Caco-2 (cell line): ENCODE data around the gene EFNA2. TPM values are rescaled to one million over a fixed set of nuclear protein-coding genes. Genes with fewer than 3 reads are reported as not detected.

Source experiments
- BruUV-seq: library from RNA; stranded (reverse); fragments of 400-500 nt; replicated peaks from 2 replicates; lab custom pipeline; 2021; lab: Mats Ljungman, UMichigan
- CTCF ChIA-PET: fragments of 300-600 bp; sonication (Branson Sonifier 250); formaldehyde crosslinking; loops from one replicate; lab custom pipeline; 2022; ENCODE audit warnings: antibody characterized with exemption; lab: Charles Lee
- POLR2A ChIA-PET: fragments of 300-600 bp; sonication (Branson Sonifier 250); formaldehyde crosslinking; loops from one replicate; lab custom pipeline; 2022; ENCODE audit warnings: antibody characterized with exemption; lab: Charles Lee
- DNase-seq, 2 experiments: peaks; one replicate each; pipeline versions ENCODE4 v3.0.0 to v3.0.0-alpha.2; 2020 to 2022
- H3K27me3 ChIP-seq: replicated peaks from 2 replicates; pipeline ENCODE4 v1.6.0; 2011; ENCODE audit warnings: low read length; ENCODE audit not compliant: control insufficient read depth, insufficient read depth
- H3K36me3 ChIP-seq: 2 replicates; pipeline ENCODE4 v1.5.1; 2011; ENCODE audit warnings: low read length; ENCODE audit not compliant: control insufficient read depth, insufficient read depth
- H3K4me1 ChIP-seq: fragments of 250-450 bp; sonication (Bioruptor Pico); 2 replicates; pipeline ENCODE4 v1.5.1; 2020; ENCODE audit warnings: mild to moderate bottlenecking
- H3K4me3 ChIP-seq: 2 replicates; pipeline ENCODE4 v1.5.1; 2011; ENCODE audit warnings: low read depth, mild to moderate bottlenecking, control low read depth, low read length
- H3K9me3 ChIP-seq: fragments of 250-450 bp; sonication (Bioruptor Pico); 2 replicates; pipeline ENCODE4 v1.5.1; 2020; ENCODE audit warnings: mild to moderate bottlenecking, moderate library complexity
- H3K27ac Mint-ChIP-seq: one replicate; pipeline ENCODE4 v1.8.0; 2022; ENCODE audit warnings: mixed read lengths; ENCODE audit not compliant: unreplicated experiment
- H3K27me3 Mint-ChIP-seq: one replicate; pipeline ENCODE4 v1.8.0; 2022; ENCODE audit warnings: mixed read lengths; ENCODE audit not compliant: insufficient read depth, unreplicated experiment
- H3K36me3 Mint-ChIP-seq: one replicate; pipeline ENCODE4 v1.8.0; 2022; ENCODE audit warnings: mild to moderate bottlenecking, mixed read lengths; ENCODE audit not compliant: insufficient read depth, unreplicated experiment
- H3K4me1 Mint-ChIP-seq: one replicate; pipeline ENCODE4 v1.8.0; 2022; ENCODE audit warnings: low read depth, mixed read lengths; ENCODE audit not compliant: unreplicated experiment
- H3K4me3 Mint-ChIP-seq: one replicate; pipeline ENCODE4 v1.8.0; 2022; ENCODE audit warnings: mild to moderate bottlenecking, moderate library complexity, mixed read lengths; ENCODE audit not compliant: unreplicated experiment
- H3K9me3 Mint-ChIP-seq: one replicate; pipeline ENCODE4 v1.8.0; 2022; ENCODE audit warnings: mixed read lengths; ENCODE audit not compliant: unreplicated experiment
- CTCF ChIP-seq, 2 experiments: fragments of 200-600 bp in 1 of 2; IDR thresholded peaks; 1 replicate in 1 of 2; 2 replicates in 1 of 2; pipeline versions ENCODE4 v1.5.1 to v1.8.0; 2011 to 2022; ENCODE audit warnings: antibody characterized with exemption in 1 of 2, control low read depth in 1 of 2, inconsistent platforms in 1 of 2, low read depth in 1 of 2, low read length in 1 of 2, mild to moderate bottlenecking in 1 of 2, moderate library complexity in 1 of 2; ENCODE audit not compliant: insufficient read depth in 1 of 2, severe bottlenecking in 1 of 2, unreplicated experiment in 1 of 2
- intact Hi-C: fragments of 100-400 bp; cut with micrococcal nuclease; formaldehyde crosslinking; loops from one replicate; pipeline ENCODE4 v1.10.0; 2022; ENCODE audit not compliant: unreplicated experiment
- total RNA-seq: library from RNA; stranded (reverse); gene quantifications from 2 replicates; pipeline ENCODE4 v1.2.3, GENCODE V29; 2022

EFNA2 gene
- total RNA-seq, 1 experiment from 2014 or later = 18.6 TPM

GRCh38 chr19:1312767-1313694, 27.4 kb downstream of the EFNA2 start:
- no peaks in the 10 kb centered on the region for H3K9me3 Mint-ChIP-seq
- no peak overlapping the region for H3K4me3 Mint-ChIP-seq
- Histone ChIP-seq H3K36me3 (no peaks in the 10 kb centered on the region), H3K4me1 (peaks cover 14% of the 10 kb centered on the region), H3K9me3 (no peaks in the 10 kb centered on the region), H3K27me3 (no peaks in the 10 kb centered on the region), H3K4me3 (no peak overlapping the region)
- TF ChIP-seq CTCF (IDR thresholded peaks at IDR 0.05; ENCODE audit: insufficient read depth in 1 of 2, low read depth in 1 of 2, low read length in 1 of 2, severe bottlenecking in 1 of 2, unreplicated experiment in 1 of 2) = no peak
- CTCF ChIA-PET = interaction anchor here (0.5 to 1.2 kb wide), 3 partner anchors 11 to 46 kb away, joined by 3 to 5 read pairs (median 3); no protein-coding TSS in a partner anchor
- intact Hi-C loops = no loop called here
- peak; percentile 66 to 70 for DNase-seq
- BruUV-seq = no TSS peak
- POLR2A ChIA-PET = interaction anchor here (0.5 to 1.6 kb wide), 5 partner anchors 11 to 185 kb away, joined by 3 to 6 read pairs (median 4); partner anchors contain the start of gene CIRBP
- peaks cover 5% of the 10 kb centered on the region for H3K36me3 Mint-ChIP-seq
- H3K4me1 Mint-ChIP-seq = no peaks in the 10 kb centered on the region
- no peaks in the 10 kb centered on the region for H3K27me3 Mint-ChIP-seq
- no peak overlapping the region for H3K27ac Mint-ChIP-seq

GRCh38 chr19:1313695-1314613, 28.3 kb downstream of the EFNA2 start:
- no TSS peak for BruUV-seq
- H3K27me3 ChIP-seq = no peaks in the 10 kb centered on the region
- H3K9me3 ChIP-seq = no peaks in the 10 kb centered on the region
- Mint-ChIP-seq H3K4me1 (no peaks in the 10 kb centered on the region), H3K36me3 (peaks cover 4% of the 10 kb centered on the region), H3K27ac (no peak overlapping the region), H3K4me3 (no peak overlapping the region), H3K27me3 (no peaks in the 10 kb centered on the region), H3K9me3 (no peaks in the 10 kb centered on the region)
- no peak for TF ChIP-seq CTCF (IDR thresholded peaks at IDR 0.05; ENCODE audit: insufficient read depth in 1 of 2, low read depth in 1 of 2, low read length in 1 of 2, severe bottlenecking in 1 of 2, unreplicated experiment in 1 of 2)
- no peak for DNase-seq
- ChIA-PET POLR2A (interaction anchor here (0.5 to 1.6 kb wide), 4 partner anchors 12 to 184 kb away, joined by 3 to 6 read pairs (median 4); a partner anchor contains a TSS), CTCF (interaction anchor here (0.5 to 1.2 kb wide), 3 partner anchors 10 to 47 kb away, joined by 3 to 5 read pairs (median 3); no protein-coding TSS in a partner anchor)
- H3K4me3 ChIP-seq = no peak overlapping the region
- H3K36me3 ChIP-seq = no peaks in the 10 kb centered on the region
- H3K4me1 ChIP-seq = peaks cover 14% of the 10 kb centered on the region
- intact Hi-C loops = no loop called here
